ENCODE results near the gene ZNF14.

- TF ChIP-seq CTCF (conservative IDR thresholded peaks at IDR 0.05; ENCODE audit: low read depth in 2 of 2) (no peak), CREB1 (CRISPR knock-in tag; IDR thresholded peaks at IDR 0.05; ENCODE audit: low read depth) (no peak), POLR2AphosphoS5 (IDR thresholded peaks at IDR 0.05; ENCODE audit: low read depth) (no peak), EZH2 (IDR thresholded peaks at IDR 0.05; ENCODE audit: low read depth, unreplicated experiment) (no peak), EZH2phosphoT487 (IDR thresholded peaks at IDR 0.05; ENCODE audit: unreplicated experiment) (no peak), STAT1 (IDR thresholded peaks at IDR 0.05; ENCODE audit: unreplicated experiment) (no peak), JUNB (IDR thresholded peaks at IDR 0.05; ENCODE audit: unreplicated experiment) (no peak), REST (IDR thresholded peaks at IDR 0.05; ENCODE audit: unreplicated experiment) (no peak)
- TF ChIP-seq, protein P1, sequence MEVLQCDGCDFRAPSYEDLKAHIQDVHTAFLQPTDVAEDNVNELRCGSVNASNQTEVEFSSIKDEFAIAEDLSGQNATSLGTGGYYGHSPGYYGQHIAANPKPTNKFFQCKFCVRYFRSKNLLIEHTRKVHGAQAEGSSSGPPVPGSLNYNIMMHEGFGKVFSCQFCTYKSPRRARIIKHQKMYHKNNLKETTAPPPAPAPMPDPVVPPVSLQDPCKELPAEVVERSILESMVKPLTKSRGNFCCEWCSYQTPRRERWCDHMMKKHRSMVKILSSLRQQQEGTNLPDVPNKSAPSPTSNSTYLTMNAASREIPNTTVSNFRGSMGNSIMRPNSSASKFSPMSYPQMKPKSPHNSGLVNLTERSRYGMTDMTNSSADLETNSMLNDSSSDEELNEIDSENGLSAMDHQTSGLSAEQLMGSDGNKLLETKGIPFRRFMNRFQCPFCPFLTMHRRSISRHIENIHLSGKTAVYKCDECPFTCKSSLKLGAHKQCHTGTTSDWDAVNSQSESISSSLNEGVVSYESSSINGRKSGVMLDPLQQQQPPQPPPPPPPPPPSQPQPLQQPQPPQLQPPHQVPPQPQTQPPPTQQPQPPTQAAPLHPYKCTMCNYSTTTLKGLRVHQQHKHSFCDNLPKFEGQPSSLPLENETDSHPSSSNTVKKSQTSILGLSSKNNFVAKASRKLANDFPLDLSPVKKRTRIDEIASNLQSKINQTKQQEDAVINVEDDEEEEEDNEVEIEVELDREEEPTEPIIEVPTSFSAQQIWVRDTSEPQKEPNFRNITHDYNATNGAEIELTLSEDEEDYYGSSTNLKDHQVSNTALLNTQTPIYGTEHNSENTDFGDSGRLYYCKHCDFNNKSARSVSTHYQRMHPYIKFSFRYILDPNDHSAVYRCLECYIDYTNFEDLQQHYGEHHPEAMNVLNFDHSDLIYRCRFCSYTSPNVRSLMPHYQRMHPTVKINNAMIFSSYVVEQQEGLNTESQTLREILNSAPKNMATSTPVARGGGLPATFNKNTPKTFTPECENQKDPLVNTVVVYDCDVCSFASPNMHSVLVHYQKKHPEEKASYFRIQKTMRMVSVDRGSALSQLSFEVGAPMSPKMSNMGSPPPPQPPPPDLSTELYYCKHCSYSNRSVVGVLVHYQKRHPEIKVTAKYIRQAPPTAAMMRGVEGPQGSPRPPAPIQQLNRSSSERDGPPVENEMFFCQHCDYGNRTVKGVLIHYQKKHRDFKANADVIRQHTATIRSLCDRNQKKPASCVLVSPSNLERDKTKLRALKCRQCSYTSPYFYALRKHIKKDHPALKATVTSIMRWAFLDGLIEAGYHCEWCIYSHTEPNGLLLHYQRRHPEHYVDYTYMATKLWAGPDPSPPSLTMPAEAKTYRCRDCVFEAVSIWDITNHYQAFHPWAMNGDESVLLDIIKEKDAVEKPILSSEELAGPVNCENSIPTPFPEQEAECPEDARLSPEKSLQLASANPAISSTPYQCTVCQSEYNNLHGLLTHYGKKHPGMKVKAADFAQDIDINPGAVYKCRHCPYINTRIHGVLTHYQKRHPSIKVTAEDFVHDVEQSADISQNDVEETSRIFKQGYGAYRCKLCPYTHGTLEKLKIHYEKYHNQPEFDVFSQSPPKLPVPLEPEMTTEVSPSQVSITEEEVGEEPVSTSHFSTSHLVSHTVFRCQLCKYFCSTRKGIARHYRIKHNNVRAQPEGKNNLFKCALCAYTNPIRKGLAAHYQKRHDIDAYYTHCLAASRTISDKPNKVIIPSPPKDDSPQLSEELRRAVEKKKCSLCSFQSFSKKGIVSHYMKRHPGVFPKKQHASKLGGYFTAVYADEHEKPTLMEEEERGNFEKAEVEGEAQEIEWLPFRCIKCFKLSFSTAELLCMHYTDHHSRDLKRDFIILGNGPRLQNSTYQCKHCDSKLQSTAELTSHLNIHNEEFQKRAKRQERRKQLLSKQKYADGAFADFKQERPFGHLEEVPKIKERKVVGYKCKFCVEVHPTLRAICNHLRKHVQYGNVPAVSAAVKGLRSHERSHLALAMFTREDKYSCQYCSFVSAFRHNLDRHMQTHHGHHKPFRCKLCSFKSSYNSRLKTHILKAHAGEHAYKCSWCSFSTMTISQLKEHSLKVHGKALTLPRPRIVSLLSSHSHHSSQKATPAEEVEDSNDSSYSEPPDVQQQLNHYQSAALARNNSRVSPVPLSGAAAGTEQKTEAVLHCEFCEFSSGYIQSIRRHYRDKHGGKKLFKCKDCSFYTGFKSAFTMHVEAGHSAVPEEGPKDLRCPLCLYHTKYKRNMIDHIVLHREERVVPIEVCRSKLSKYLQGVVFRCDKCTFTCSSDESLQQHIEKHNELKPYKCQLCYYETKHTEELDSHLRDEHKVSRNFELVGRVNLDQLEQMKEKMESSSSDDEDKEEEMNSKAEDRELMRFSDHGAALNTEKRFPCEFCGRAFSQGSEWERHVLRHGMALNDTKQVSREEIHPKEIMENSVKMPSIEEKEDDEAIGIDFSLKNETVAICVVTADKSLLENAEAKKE (CRISPR knock-in tag; IDR thresholded peaks at IDR 0.05), result no peak
Observed at GRCh38 chr19:19751846-19752245, 18.9 kb upstream of the ZNF14 start.

All from GM23338 (cell line).